COR-L47 (cell line): ENCODE measurements around the gene CPEB3.

Experiments used
- DNase-seq: peaks from one replicate; lab custom pipeline; 2025; lab: John Stamatoyannopoulos, UW

Gene CPEB3

GRCh38 chr10:92213049-92213448 is 77.8 kb downstream of the CPEB3 start:
- no peak for DNase-seq

- no peak for DNase-seq
Observed at GRCh38 chr10:92208736-92209135, 82.1 kb downstream of the CPEB3 start.

GRCh38 chr10:92208157-92208720 is 82.6 kb downstream of the CPEB3 start:
- no peak for DNase-seq

- DNase-seq: no peak
Observed at GRCh38 chr10:92207061-92207460, 83.8 kb downstream of the CPEB3 start.

GRCh38 chr10:92203919-92204623 is 86.8 kb downstream of the CPEB3 start:
- peak; percentile 9 for DNase-seq

- DNase-seq: no peak
Observed at GRCh38 chr10:92202536-92202935, 88.3 kb downstream of the CPEB3 start.

GRCh38 chr10:92200564-92200963 is 90.3 kb downstream of the CPEB3 start:
- DNase-seq: no peak

- DNase-seq: no peak
Observed at GRCh38 chr10:92187101-92187500, 103.8 kb downstream of the CPEB3 start.

GRCh38 chr10:92184977-92185376 is 105.9 kb downstream of the CPEB3 start:
- no peak for DNase-seq

GRCh38 chr10:92183199-92183598 is 107.7 kb downstream of the CPEB3 start:
- no peak for DNase-seq

GRCh38 chr10:92181575-92181974 is 109.3 kb downstream of the CPEB3 start:
- no peak for DNase-seq

GRCh38 chr10:92180399-92180798 is 110.5 kb downstream of the CPEB3 start:
- DNase-seq: no peak

- no peak for DNase-seq
Observed at GRCh38 chr10:92177546-92177945, 113.3 kb downstream of the CPEB3 start.

- DNase-seq: no peak
Observed at GRCh38 chr10:92175164-92175563, 115.7 kb downstream of the CPEB3 start.

- no peak for DNase-seq
Observed at GRCh38 chr10:92173996-92174395, 116.9 kb downstream of the CPEB3 start.

- DNase-seq: no peak
Observed at GRCh38 chr10:92164036-92164696, 126.7 kb downstream of the CPEB3 start.

- no peak for DNase-seq
Observed at GRCh38 chr10:92162541-92162940, 128.3 kb downstream of the CPEB3 start.

- DNase-seq: no peak
Observed at GRCh38 chr10:92156874-92157773, 133.8 kb downstream of the CPEB3 start.

- DNase-seq: no peak
Observed at GRCh38 chr10:92150823-92151222, 140.1 kb downstream of the CPEB3 start.

- no peak for DNase-seq
Observed at GRCh38 chr10:92149261-92149660, 141.6 kb downstream of the CPEB3 start.

GRCh38 chr10:92146781-92147180 is 144.1 kb downstream of the CPEB3 start:
- no peak for DNase-seq

GRCh38 chr10:92146107-92146506 is 144.8 kb downstream of the CPEB3 start:
- DNase-seq: no peak
